ENCODE data around the gene C1orf210. TPM values are rescaled to one million over a fixed set of nuclear protein-coding genes. Genes with fewer than 3 reads are reported as not detected.

C1orf210 gene
- total RNA-seq, 1 experiment from 2014 or later: 1.5 TPM

- H3K4me3 ChIP-seq (ENCODE audit: insufficient read depth, low read depth, low read length): no peak overlapping the region
- no peak for DNase-seq
- H3K36me3 ChIP-seq (replicated peaks; ENCODE audit: control insufficient read depth, insufficient read depth, low read length): no peaks in the 10 kb centered on the region
- H3K27me3 ChIP-seq (ENCODE audit: control insufficient read depth, insufficient read depth, low read length): no peaks in the 10 kb centered on the region
These were observed 7.8 kb upstream of the C1orf210 start for GRCh38 chr1:43293176-43293575.

DNA sequence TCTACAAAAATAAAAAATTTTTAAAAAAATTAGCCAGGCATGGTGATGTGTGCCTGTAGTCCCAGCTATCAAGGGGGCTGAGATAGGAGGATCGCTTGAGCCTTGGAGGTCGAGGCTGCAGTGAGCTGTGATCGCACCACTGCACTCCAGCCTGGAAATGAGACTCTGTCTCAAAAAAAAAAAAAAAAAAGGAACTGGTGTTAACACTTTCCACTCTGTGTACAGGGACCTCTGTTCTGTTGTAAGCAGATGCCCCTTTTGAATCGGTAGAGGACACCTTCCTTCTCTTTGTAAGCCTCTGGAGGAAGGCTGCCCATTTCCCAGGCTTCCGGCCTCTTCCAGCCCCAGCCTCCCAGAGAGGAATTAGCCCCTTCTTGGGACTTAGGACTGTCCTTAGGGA is 7.3 kb upstream of the C1orf210 start:
- H3K27me3 ChIP-seq (ENCODE audit: control insufficient read depth, insufficient read depth, low read length): no peaks in the 10 kb centered on the region
- no peaks in the 10 kb centered on the region for H3K36me3 ChIP-seq (replicated peaks; ENCODE audit: control insufficient read depth, insufficient read depth, low read length)
- DNase-seq: no peak
- no peak overlapping the region for H3K4me3 ChIP-seq (ENCODE audit: insufficient read depth, low read depth, low read length)

DNA sequence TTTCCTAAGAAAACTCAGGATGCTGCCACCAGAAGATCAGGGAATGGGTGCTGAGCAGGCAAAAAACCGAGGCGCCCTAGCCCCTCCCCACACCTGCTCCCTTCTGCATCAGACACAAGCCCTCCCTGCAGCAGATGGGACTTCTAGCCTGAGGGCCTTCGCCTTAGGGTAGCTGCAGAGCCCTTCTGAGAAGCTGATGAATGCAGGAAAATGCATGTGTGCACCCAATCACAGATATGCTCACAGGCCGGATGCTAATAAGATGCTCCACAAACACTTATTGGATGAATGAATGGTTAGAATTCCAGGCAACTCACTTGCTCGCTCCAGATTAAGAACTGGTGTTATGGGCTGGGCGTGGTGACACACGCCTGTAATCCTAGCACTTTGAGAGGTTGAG is 6.8 kb upstream of the C1orf210 start:
- Histone ChIP-seq H3K4me3 (ENCODE audit: insufficient read depth, low read depth, low read length) (no peak overlapping the region), H3K27me3 (ENCODE audit: control insufficient read depth, insufficient read depth, low read length) (no peaks in the 10 kb centered on the region), H3K36me3 (replicated peaks; ENCODE audit: control insufficient read depth, insufficient read depth, low read length) (no peaks in the 10 kb centered on the region)
- no peak for DNase-seq

- Histone ChIP-seq H3K36me3 (replicated peaks; ENCODE audit: control insufficient read depth, insufficient read depth, low read length) (no peaks in the 10 kb centered on the region), H3K4me3 (ENCODE audit: insufficient read depth, low read depth, low read length) (no peak overlapping the region), H3K27me3 (ENCODE audit: control insufficient read depth, insufficient read depth, low read length) (no peaks in the 10 kb centered on the region; the same call in 1 of the 2 replicates)
- DNase-seq: no peak
These were observed 3.7 kb upstream of the C1orf210 start for GRCh38 chr1:43288785-43289706.

DNA sequence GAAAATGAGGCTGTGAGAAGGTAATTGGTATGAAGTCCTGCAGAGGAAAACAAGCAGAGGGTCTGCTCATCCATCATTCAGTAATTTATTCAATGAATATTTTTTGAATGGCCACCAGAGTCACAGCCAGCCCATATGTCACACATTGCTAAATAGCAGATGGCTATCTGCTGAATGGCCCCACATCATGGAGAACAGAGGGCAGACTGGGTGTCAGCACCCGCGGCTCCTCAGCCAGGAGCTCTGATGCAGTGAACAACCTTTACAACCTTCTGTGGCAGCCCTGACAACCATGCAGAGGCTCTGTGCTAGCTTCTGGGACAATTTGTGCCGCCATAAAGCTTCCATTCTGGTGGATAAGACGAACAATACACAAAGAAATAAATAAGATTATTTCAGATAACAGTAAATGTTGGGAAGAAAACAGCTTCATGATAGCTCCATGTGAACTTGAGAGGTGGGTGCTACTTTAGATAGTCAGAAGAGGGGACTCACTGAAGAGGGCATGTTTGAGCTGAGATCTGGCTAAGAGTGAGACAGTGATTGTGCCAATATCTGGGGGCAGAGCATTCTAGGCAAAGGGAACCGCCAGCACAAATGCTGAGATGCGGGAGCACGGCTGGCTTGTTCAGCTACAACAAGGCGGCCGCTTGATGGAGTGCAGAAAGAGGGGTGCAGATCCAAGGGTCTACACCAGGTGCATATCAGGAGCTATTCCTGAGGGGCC is 2.8 kb upstream of the C1orf210 start:
- Histone ChIP-seq H3K36me3 (replicated peaks; ENCODE audit: control insufficient read depth, insufficient read depth, low read length) (no peaks in the 10 kb centered on the region), H3K27me3 (ENCODE audit: control insufficient read depth, insufficient read depth, low read length) (no peaks in the 10 kb centered on the region; the same call in 1 of the 2 replicates), H3K4me3 (ENCODE audit: insufficient read depth, low read depth, low read length) (no peak overlapping the region)
- no peak for DNase-seq

GRCh38 chr1:43286533-43286932 is 1.2 kb upstream of the C1orf210 start:
- Histone ChIP-seq H3K36me3 (replicated peaks; ENCODE audit: control insufficient read depth, insufficient read depth, low read length) (no peaks in the 10 kb centered on the region), H3K27me3 (ENCODE audit: control insufficient read depth, insufficient read depth, low read length) (no peaks in the 10 kb centered on the region; the same call in 1 of the 2 replicates), H3K4me3 (ENCODE audit: insufficient read depth, low read depth, low read length) (no peak overlapping the region)
- DNase-seq: no peak

DNA sequence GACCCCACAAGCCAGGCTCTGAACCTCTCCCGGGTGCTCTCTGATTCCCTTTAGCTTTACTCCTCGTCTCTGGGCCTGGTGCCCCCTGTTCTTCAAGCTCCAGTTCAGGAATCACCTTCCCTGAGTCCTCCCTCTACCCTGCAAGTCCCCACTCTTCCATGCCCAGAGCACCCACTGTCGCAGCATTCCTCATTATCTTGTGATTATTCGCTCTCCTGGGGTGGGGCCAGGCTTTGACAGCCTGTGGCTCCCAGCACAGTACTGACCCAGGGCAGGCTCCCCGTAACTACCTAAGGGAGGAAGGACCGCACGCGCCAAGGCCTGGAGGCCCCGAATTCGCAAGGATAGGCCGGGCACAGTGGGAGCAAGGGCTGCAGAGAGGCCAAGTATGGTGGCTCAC is 734 bp upstream of the C1orf210 start:
- Histone ChIP-seq H3K36me3 (replicated peaks; ENCODE audit: control insufficient read depth, insufficient read depth, low read length) (no peaks in the 10 kb centered on the region), H3K4me3 (ENCODE audit: insufficient read depth, low read depth, low read length) (no peak overlapping the region)

DNA sequence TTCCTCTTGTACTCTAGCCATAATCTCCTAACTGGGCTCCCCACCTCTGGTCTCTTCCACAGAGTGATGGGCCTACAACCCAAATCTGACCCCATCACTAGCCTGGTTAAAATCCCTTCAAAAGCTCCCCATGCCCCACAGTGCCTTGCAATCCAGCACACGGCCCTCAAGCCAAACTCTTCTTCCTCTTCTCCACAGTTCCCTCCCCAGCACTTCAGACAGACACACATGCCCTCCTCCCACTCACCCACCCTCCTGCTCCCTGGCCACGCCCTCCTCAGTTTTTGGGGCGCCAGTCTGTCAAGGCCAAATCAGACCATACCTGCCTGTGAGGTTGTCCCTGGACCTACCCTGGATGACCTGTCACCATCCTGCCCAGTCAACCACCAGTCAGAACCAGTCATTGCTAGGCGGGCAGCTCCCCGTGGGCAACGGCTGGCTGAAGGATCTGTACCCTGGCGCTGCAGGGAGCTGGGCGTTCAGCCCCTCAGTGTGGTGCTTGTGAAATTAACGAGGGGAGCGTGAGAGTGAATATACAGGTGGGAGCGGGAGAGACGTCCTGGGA is 753 bp downstream of the C1orf210 start:
- Histone ChIP-seq H3K36me3 (replicated peaks; ENCODE audit: control insufficient read depth, insufficient read depth, low read length) (no peaks in the 10 kb centered on the region), H3K27me3 (ENCODE audit: control insufficient read depth, insufficient read depth, low read length) (no peaks in the 10 kb centered on the region; the same call in 1 of the 2 replicates), H3K4me3 (ENCODE audit: insufficient read depth, low read depth, low read length) (no peak overlapping the region)
- DNase-seq: no peak

More for the DNA sequence above, 734 bp upstream of the C1orf210 start:
- no peak for DNase-seq
- H3K27me3 ChIP-seq (ENCODE audit: control insufficient read depth, insufficient read depth, low read length): no peaks in the 10 kb centered on the region; the same call in 1 of the 2 replicates

DNA sequence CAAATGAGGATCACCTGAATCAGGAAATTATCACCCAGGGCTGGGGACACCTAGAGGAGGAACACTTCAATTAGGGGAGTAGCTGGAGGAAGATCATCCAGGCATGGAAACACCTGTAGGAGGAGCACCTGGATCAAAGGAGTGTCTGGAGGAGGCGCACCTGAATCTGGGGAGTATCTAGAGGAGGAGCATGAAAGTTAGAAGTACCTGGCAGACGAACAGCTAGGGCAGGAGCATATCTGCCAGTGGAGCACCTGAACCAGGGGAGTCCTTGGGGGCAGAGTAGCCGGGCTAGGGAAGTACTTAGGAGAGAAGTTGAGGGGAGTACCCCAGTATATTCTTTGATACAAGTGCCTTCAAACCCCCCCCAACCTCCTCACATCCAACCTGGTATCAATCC is 1.3 kb downstream of the C1orf210 start:
- Histone ChIP-seq H3K36me3 (replicated peaks; ENCODE audit: control insufficient read depth, insufficient read depth, low read length) (no peaks in the 10 kb centered on the region), H3K4me3 (ENCODE audit: insufficient read depth, low read depth, low read length) (no peak overlapping the region), H3K27me3 (ENCODE audit: control insufficient read depth, insufficient read depth, low read length) (no peaks in the 10 kb centered on the region; the same call in 1 of the 2 replicates)
- no peak for DNase-seq

DNA sequence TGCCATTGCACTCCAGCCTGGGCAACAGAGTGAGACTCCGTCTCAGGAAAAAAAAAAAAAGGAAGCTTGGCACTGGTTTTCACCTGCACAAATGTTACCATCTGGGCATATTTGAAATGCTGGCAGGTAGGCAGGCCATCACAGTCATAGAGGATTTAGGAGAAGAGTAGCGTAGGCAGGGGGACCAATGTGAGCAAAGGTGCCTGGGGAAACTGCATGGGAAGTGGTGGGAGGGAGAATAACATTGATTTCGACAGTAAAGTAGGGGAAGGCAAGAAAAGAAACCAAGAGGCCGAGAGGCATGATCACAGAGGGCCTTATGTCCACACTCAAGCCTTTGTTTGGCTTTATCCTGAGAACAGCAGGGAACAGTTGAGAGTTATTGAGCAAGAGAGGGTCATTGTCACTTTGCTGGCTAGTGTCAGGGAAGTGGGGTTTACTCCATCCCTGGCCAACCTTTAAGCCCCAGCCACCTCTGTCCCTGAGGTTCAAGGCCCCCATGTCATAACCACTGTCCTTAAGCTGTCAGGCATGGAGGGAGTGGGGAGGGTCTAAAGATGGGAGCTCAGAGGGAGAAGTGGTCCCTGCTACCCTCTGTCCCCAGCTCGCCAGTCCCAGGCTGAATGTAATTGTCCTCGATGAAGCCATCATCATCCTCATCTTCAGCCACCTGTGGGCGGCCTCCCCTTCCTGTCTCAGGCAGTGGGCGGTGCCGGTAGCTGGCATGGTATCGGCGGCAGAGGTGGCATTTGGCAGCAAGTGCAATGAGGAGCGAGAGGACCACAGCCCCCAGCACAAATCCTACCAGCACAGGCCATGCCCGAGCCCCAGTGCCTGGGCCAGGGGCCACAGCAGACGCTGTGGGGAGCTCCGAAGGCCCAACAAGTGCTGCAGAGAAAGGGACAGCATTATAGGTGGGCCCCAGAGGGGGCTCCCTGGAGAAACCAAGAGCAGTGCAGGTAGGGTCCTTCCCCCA is 2.9 kb downstream of the C1orf210 start:
- H3K4me3 ChIP-seq (ENCODE audit: insufficient read depth, low read depth, low read length): no peak overlapping the region
- DNase-seq: peak; percentile 25
- no peaks in the 10 kb centered on the region; the same call in 1 of the 2 replicates for H3K27me3 ChIP-seq (ENCODE audit: control insufficient read depth, insufficient read depth, low read length)
- no peaks in the 10 kb centered on the region for H3K36me3 ChIP-seq (replicated peaks; ENCODE audit: control insufficient read depth, insufficient read depth, low read length)

GRCh38 chr1:43280692-43281091 is 4.7 kb downstream of the C1orf210 start:
- DNase-seq: no peak
- no peak overlapping the region for H3K4me3 ChIP-seq (ENCODE audit: insufficient read depth, low read depth, low read length)
- no peaks in the 10 kb centered on the region for H3K36me3 ChIP-seq (replicated peaks; ENCODE audit: control insufficient read depth, insufficient read depth, low read length)
- H3K27me3 ChIP-seq (ENCODE audit: control insufficient read depth, insufficient read depth, low read length): no peaks in the 10 kb centered on the region; the same call in 1 of the 2 replicates

GRCh38 chr1:43279666-43280065 is 5.7 kb downstream of the C1orf210 start:
- DNase-seq: no peak
- no peaks in the 10 kb centered on the region for H3K36me3 ChIP-seq (replicated peaks; ENCODE audit: control insufficient read depth, insufficient read depth, low read length)
- H3K4me3 ChIP-seq (ENCODE audit: insufficient read depth, low read depth, low read length): no peak overlapping the region
- no peaks in the 10 kb centered on the region; the same call in 1 of the 2 replicates for H3K27me3 ChIP-seq (ENCODE audit: control insufficient read depth, insufficient read depth, low read length)

DNA sequence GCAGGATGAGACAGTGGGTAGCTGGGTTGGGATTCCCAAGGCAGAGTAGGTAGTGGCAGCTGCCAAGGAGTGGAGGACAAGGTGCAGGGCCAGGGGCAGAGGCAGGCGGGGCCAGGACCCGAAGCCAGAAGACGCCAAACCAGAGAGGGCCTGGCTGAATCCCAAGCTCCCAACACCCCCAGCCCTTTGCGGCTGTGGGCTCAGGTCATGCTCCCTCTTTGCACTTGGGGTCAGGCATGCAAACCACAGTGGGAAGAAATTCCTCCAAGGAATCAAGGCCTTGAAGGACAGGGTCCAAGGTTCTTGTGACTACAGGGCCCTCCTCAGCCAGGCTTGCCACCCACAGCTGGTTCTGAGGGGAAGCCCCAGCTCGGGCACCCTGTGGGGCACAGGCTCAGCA is 6.2 kb downstream of the C1orf210 start:
- no peak for DNase-seq
- Histone ChIP-seq H3K36me3 (replicated peaks; ENCODE audit: control insufficient read depth, insufficient read depth, low read length) (no peaks in the 10 kb centered on the region), H3K27me3 (ENCODE audit: control insufficient read depth, insufficient read depth, low read length) (no peaks in the 10 kb centered on the region; the same call in 1 of the 2 replicates), H3K4me3 (ENCODE audit: insufficient read depth, low read depth, low read length) (no peak overlapping the region)
